Measurements from ENCODE around the gene ST7L.

The ST7L gene

DNA sequence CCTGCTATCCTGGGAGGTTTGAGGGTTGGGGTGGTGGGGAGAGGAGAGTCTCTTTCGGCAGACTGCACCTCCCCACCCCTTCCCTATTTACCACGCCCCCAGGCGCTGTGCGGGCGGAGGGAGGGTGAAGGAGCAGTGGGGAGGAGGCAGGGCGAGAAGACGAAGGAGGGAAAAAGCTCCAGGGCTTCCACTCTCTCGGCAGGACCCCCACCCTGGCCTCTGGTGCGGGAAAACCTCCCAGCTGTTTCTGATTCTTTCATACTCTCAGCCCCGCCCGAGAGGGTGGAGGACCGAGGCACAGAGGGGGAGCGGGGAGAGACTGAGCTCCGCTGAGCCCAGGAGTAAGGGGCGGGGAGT is 111.0 kb downstream of the ST7L start:
- ATAC-seq: peak; percentile 55
- TF ChIP-seq GLIS3 (CRISPR knock-in tag; IDR thresholded peaks at IDR 0.05) (no peak), ZFP3 (CRISPR knock-in tag; IDR thresholded peaks at IDR 0.05) (no peak), ZNF8 (CRISPR knock-in tag; IDR thresholded peaks at IDR 0.05) (no peak), ZFP30 (CRISPR knock-in tag; IDR thresholded peaks at IDR 0.05) (no peak), CSRNP3 (CRISPR knock-in tag; IDR thresholded peaks at IDR 0.05) (no peak), OSR1 (CRISPR knock-in tag; IDR thresholded peaks at IDR 0.05) (no peak), ZNF70 (CRISPR knock-in tag; IDR thresholded peaks at IDR 0.05) (no peak)
- TF ChIP-seq, protein P1, sequence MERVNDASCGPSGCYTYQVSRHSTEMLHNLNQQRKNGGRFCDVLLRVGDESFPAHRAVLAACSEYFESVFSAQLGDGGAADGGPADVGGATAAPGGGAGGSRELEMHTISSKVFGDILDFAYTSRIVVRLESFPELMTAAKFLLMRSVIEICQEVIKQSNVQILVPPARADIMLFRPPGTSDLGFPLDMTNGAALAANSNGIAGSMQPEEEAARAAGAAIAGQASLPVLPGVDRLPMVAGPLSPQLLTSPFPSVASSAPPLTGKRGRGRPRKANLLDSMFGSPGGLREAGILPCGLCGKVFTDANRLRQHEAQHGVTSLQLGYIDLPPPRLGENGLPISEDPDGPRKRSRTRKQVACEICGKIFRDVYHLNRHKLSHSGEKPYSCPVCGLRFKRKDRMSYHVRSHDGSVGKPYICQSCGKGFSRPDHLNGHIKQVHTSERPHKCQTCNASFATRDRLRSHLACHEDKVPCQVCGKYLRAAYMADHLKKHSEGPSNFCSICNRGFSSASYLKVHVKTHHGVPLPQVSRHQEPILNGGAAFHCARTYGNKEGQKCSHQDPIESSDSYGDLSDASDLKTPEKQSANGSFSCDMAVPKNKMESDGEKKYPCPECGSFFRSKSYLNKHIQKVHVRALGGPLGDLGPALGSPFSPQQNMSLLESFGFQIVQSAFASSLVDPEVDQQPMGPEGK (CRISPR knock-in tag; IDR thresholded peaks at IDR 0.05; ENCODE audit: borderline replicate concordance): no peak

GRCh38 chr1:112507336-112507735 is 111.6 kb downstream of the ST7L start:
- TF ChIP-seq SNAI2 (CRISPR knock-in tag; IDR thresholded peaks at IDR 0.05): no peak
- TF ChIP-seq TOX (CRISPR knock-in tag; IDR thresholded peaks at IDR 0.05; ENCODE audit: borderline replicate concordance): no peak
- no peak for TF ChIP-seq ESRRG (CRISPR knock-in tag; IDR thresholded peaks at IDR 0.05)
- no peak for TF ChIP-seq ARNTL (CRISPR knock-in tag; IDR thresholded peaks at IDR 0.05; ENCODE audit: borderline replicate concordance, low read depth)
- no peak for TF ChIP-seq ZC3H10 (CRISPR knock-in tag; IDR thresholded peaks at IDR 0.05)
- TF ChIP-seq PPARA (CRISPR knock-in tag; IDR thresholded peaks at IDR 0.05; ENCODE audit: borderline replicate concordance): no peak
- no peak for TF ChIP-seq TCF4 (CRISPR knock-in tag; IDR thresholded peaks at IDR 0.05; ENCODE audit: borderline replicate concordance)
- TF ChIP-seq TSHZ2 (CRISPR knock-in tag; IDR thresholded peaks at IDR 0.05): no peak
- TF ChIP-seq POU6F1 (CRISPR knock-in tag; IDR thresholded peaks at IDR 0.05; ENCODE audit: borderline replicate concordance, low read depth): no peak
- TF ChIP-seq CSDC2 (CRISPR knock-in tag; IDR thresholded peaks at IDR 0.05): no peak
- no peak for TF ChIP-seq OSR1 (CRISPR knock-in tag; IDR thresholded peaks at IDR 0.05)
- no peak for TF ChIP-seq ISL1 (CRISPR knock-in tag; IDR thresholded peaks at IDR 0.05)
- TF ChIP-seq ZNF565 (CRISPR knock-in tag; conservative IDR thresholded peaks at IDR 0.05; ENCODE audit: low read depth): no peak
- TF ChIP-seq ZNF8 (CRISPR knock-in tag; IDR thresholded peaks at IDR 0.05): no peak
- TF ChIP-seq ZFP30 (CRISPR knock-in tag; IDR thresholded peaks at IDR 0.05): no peak
- TF ChIP-seq ZFP3 (CRISPR knock-in tag; IDR thresholded peaks at IDR 0.05): no peak
- TF ChIP-seq BACH2 (CRISPR knock-in tag; IDR thresholded peaks at IDR 0.05; ENCODE audit: borderline replicate concordance): no peak
- no peak for ATAC-seq

- ATAC-seq: no peak
- no peak for TF ChIP-seq TSHZ2 (CRISPR knock-in tag; IDR thresholded peaks at IDR 0.05)
- no peak for TF ChIP-seq ZNF70 (CRISPR knock-in tag; IDR thresholded peaks at IDR 0.05)
- no peak for TF ChIP-seq GLIS3 (CRISPR knock-in tag; IDR thresholded peaks at IDR 0.05)
- no peak for TF ChIP-seq CSRNP3 (CRISPR knock-in tag; IDR thresholded peaks at IDR 0.05)
- no peak for TF ChIP-seq ZNF8 (CRISPR knock-in tag; IDR thresholded peaks at IDR 0.05)
- TF ChIP-seq POU6F1 (CRISPR knock-in tag; IDR thresholded peaks at IDR 0.05; ENCODE audit: borderline replicate concordance, low read depth): no peak
- TF ChIP-seq ISL1 (CRISPR knock-in tag; IDR thresholded peaks at IDR 0.05): no peak
- no peak for TF ChIP-seq ZFP3 (CRISPR knock-in tag; IDR thresholded peaks at IDR 0.05)
- TF ChIP-seq ZC3H10 (CRISPR knock-in tag; IDR thresholded peaks at IDR 0.05): no peak
- TF ChIP-seq, protein P1 (CRISPR knock-in tag; IDR thresholded peaks at IDR 0.05; ENCODE audit: borderline replicate concordance): no peak
Measured at GRCh38 chr1:112506731-112507130, 112.2 kb downstream of the ST7L start.

Data from SK-N-SH treated with all-trans-retinoic acid at 6 μM for 48 hours (cell line).